ENCODE measurements around the gene DBF4B. TPM values are rescaled to one million over a fixed set of nuclear protein-coding genes. Genes with fewer than 3 reads are reported as not detected.

The DBF4B gene
- total and polyA plus RNA-seq, 10 of the 15 experiments (the other 5 are each of a cell fraction or from before 2014, with no cell fraction given) = 2.4 to 24.6 (median 16.9) TPM

DNA sequence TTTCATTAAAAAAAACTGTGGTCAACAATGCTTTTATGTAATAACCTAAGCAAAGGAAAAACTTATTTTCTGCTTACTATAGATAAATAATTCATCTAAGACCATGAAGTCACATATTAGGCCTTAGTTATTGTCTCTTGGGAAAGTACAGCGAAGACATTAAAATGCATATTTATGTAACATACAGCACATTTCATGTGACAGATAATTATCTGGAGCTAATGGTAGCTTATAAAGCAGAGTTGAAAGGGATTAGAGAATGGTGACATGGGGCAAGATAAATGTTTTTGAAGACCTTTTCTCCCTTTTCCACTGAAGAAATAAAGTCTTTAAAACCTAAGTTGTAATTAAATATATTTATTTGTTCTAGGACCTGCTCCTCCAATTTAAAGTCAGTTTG, 42.5 kb upstream of the DBF4B start:
- POLR2A ChIA-PET = no interaction called here
- Histone ChIP-seq H3K4me1 (ENCODE audit: control insufficient read depth, insufficient read depth, low read length) (no peaks in the 10 kb centered on the region), H2AFZ (ENCODE audit: control insufficient read depth, low read depth, low read length) (no peak overlapping the region), H3K9me3 (replicated peaks; ENCODE audit: control insufficient read depth, insufficient read depth, low read length) (no peaks in the 10 kb centered on the region), H3K27ac (ENCODE audit: control insufficient read depth, insufficient read depth) (no peak overlapping the region), H3K36me3 (ENCODE audit: control insufficient read depth in 2 of 2, insufficient read depth in 2 of 2, low read length in 1 of 2) (no peaks in the 10 kb centered on the region), H3K27me3 (replicated peaks in 1 of 2; ENCODE audit: control insufficient read depth in 2 of 2, insufficient read depth in 2 of 2, low read length in 1 of 2) (no peaks in the 10 kb centered on the region; a peak in 1 of 4 replicates), H3K4me3 (no peak overlapping the region), H3K4me2 (ENCODE audit: control insufficient read depth, insufficient read depth) (no peak overlapping the region), H3K79me2 (ENCODE audit: control insufficient read depth, insufficient read depth, low read length) (no peaks in the 10 kb centered on the region), H3K9ac (ENCODE audit: control insufficient read depth, insufficient read depth, low read length) (no peak overlapping the region), H4K20me1 (ENCODE audit: control insufficient read depth, insufficient read depth) (no peaks in the 10 kb centered on the region)
- RAD21 ChIA-PET (ENCODE audit: unreplicated experiment) = no interaction called here
- ATAC-seq (no peak), DNase-seq (ENCODE audit: low read depth, low spot score) (no peak), FAIRE-seq (no peak)
- SMC1A ChIA-PET (ENCODE audit: uncharacterized antibody, unreplicated experiment) = interaction anchor here (1.2 kb wide), 1 partner anchor 133 kb away, joined by 4 read pairs; no protein-coding TSS in a partner anchor
- WGBS (ENCODE audit: insufficient coverage, insufficient replicate concordance, low lambda C conversion rate, missing lambda C conversion rate) = 87% methylated on average over 1 of the region's 1 CpG
- intact Hi-C loops (cut with micrococcal nuclease; ENCODE audit: unreplicated experiment) (no loop called here), in situ Hi-C loops (cut with MboI) (no loop called here)
- CTCF ChIA-PET = no interaction called here
- TF ChIP-seq, protein P1, sequence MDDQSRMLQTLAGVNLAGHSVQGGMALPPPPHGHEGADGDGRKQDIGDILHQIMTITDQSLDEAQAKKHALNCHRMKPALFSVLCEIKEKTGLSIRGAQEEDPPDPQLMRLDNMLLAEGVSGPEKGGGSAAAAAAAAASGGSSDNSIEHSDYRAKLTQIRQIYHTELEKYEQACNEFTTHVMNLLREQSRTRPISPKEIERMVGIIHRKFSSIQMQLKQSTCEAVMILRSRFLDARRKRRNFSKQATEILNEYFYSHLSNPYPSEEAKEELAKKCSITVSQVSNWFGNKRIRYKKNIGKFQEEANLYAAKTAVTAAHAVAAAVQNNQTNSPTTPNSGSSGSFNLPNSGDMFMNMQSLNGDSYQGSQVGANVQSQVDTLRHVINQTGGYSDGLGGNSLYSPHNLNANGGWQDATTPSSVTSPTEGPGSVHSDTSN (IDR thresholded peaks at IDR 0.05; ENCODE audit: insufficient replicate concordance, low read depth, low read length) = no peak
- no peak for TF ChIP-seq MTA2 (IDR thresholded peaks at IDR 0.05; ENCODE audit: low read depth)
- no peak for TF ChIP-seq SP1 (IDR thresholded peaks at IDR 0.05; ENCODE audit: low read depth, low read length)
- no peak for TF ChIP-seq NR2F1 (conservative IDR thresholded peaks at IDR 0.05)
- no peak for TF ChIP-seq HCFC1 (IDR thresholded peaks at IDR 0.05; ENCODE audit: low read length)
- TF ChIP-seq, protein P2, sequence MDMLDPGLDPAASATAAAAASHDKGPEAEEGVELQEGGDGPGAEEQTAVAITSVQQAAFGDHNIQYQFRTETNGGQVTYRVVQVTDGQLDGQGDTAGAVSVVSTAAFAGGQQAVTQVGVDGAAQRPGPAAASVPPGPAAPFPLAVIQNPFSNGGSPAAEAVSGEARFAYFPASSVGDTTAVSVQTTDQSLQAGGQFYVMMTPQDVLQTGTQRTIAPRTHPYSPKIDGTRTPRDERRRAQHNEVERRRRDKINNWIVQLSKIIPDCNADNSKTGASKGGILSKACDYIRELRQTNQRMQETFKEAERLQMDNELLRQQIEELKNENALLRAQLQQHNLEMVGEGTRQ (IDR thresholded peaks at IDR 0.05; ENCODE audit: borderline replicate concordance, low read depth, low read length) = no peak
- BruUV-seq (replicated peaks) = no TSS peak

Data from GM12878 (cell line).